ENCODE data around the gene H2BK1. TPM values are rescaled to one million over a fixed set of nuclear protein-coding genes. Genes with fewer than 3 reads are reported as not detected.

H2BK1 gene
- total and polyA plus RNA-seq, 2 of the 13 experiments (the other 11 are each of a cell fraction or from before 2014, with no cell fraction given) = not detected

DNA sequence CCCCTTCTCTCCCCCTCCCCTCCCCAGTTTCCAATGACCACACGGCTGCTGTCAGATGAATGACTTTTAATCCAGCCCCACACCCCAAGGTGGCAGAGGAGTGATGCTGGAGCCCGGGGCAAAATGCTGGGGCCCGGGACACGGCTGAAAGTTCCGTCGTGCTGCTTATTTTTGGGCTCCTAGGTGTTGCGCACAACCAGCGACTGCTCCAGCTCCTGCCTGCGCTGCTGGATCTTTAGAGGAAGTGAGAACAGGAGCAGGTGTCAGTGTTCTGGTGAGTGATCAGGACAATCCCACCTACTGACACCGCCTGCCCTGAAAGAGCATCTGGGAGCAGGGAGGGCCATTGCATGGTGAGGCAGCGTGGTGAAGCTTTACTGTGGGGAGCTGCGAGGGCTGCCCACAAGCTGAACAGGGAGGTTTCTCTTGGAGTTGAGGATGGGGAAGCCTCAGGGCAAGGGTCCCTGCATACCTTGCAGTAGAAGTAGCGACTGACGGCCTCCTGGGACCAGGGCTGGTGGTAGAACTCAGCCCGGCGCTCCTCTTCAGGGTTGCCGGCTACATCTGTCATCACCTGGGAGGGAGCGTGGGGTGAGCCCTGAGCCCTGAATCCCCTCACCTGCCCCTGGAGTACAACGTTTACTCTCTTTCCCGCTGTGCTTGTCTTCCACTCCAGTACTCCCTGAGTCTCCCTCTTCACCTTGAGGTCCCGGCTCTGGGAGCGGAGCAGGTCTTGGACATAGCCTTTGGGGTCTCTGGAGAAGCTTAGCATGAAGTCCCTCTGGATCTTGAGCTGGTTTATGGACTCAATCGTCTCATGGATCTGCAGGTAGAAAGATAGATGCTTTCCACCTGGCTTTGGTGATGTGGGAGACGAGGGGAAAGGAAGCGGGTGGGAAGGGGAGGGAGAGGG lies 28.9 kb upstream of the H2BK1 start (continued):
- TF ChIP-seq, protein P1, sequence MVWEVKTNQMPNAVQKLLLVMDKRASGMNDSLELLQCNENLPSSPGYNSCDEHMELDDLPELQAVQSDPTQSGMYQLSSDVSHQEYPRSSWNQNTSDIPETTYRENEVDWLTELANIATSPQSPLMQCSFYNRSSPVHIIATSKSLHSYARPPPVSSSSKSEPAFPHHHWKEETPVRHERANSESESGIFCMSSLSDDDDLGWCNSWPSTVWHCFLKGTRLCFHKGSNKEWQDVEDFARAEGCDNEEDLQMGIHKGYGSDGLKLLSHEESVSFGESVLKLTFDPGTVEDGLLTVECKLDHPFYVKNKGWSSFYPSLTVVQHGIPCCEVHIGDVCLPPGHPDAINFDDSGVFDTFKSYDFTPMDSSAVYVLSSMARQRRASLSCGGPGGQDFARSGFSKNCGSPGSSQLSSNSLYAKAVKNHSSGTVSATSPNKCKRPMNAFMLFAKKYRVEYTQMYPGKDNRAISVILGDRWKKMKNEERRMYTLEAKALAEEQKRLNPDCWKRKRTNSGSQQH (CRISPR knock-in tag; IDR thresholded peaks at IDR 0.05; ENCODE audit: low read depth) = no peak
- TF ChIP-seq ZNF530 (CRISPR knock-in tag; IDR thresholded peaks at IDR 0.05; ENCODE audit: low read depth) = no peak
- TF ChIP-seq CBX5 (CRISPR knock-in tag; IDR thresholded peaks at IDR 0.05; ENCODE audit: borderline replicate concordance) = no peak
- TF ChIP-seq, protein P2, sequence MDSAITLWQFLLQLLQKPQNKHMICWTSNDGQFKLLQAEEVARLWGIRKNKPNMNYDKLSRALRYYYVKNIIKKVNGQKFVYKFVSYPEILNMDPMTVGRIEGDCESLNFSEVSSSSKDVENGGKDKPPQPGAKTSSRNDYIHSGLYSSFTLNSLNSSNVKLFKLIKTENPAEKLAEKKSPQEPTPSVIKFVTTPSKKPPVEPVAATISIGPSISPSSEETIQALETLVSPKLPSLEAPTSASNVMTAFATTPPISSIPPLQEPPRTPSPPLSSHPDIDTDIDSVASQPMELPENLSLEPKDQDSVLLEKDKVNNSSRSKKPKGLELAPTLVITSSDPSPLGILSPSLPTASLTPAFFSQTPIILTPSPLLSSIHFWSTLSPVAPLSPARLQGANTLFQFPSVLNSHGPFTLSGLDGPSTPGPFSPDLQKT (CRISPR knock-in tag; IDR thresholded peaks at IDR 0.05; ENCODE audit: borderline replicate concordance) = no peak
- no peak for TF ChIP-seq ZFY (CRISPR knock-in tag; IDR thresholded peaks at IDR 0.05)
- no peak for TF ChIP-seq ATF7-NPFF (CRISPR knock-in tag; IDR thresholded peaks at IDR 0.05; ENCODE audit: low read depth)
- no peak for TF ChIP-seq ZNF224 (CRISPR knock-in tag; IDR thresholded peaks at IDR 0.05)
- TF ChIP-seq ZNF557 (CRISPR knock-in tag; IDR thresholded peaks at IDR 0.05) = no peak

DNA sequence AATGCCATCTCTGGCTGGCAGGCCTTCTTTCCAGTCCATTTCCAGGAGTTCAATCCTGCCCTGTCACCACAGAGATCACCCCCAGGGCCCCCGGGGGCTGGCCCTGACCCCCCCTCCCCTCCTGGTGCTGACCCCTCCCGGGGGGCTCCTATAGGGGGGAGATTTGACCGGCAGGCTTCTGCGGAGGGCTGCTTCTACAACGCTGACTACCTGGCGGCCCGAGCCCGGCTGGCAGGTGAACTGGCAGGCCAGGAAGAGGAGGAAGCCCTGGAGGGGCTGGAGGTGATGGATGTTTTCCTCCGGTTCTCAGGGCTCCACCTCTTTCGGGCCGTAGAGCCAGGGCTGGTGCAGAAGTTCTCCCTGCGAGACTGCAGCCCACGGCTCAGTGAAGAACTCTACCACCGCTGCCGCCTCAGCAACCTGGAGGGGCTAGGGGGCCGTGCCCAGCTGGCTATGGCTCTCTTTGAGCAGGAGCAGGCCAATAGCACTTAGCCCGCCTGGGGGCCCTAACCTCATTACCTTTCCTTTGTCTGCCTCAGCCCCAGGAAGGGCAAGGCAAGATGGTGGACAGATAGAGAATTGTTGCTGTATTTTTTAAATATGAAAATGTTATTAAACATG lies 28.0 kb upstream of the H2BK1 start:
- Histone ChIP-seq H3K4me1 (ENCODE audit: insufficient read depth, low read length) (peaks cover 35% of the 10 kb centered on the region), H3K79me2 (ENCODE audit: insufficient read depth, low read length) (peaks cover 14% of the 10 kb centered on the region), H3K36me3 (replicated peaks in 1 of 2; ENCODE audit: control insufficient read depth in 1 of 2, insufficient read depth in 2 of 2, low read length in 2 of 2) (peaks cover 6 to 32% of the 10 kb centered on the region in 2 experiments; a peak in 4 of 5 replicates), H3K27me3 (ENCODE audit: control insufficient read depth in 1 of 2, insufficient read depth in 2 of 2, low read length in 2 of 2) (no peaks in the 10 kb centered on the region; a peak in 1 of 5 replicates), H3K4me3 (replicated peaks in 1 of 3; ENCODE audit: insufficient read depth in 1 of 3, low read depth in 2 of 3, low read length in 3 of 3) (no peak overlapping the region), H3K4me2 (ENCODE audit: low read depth, low read length) (no peak overlapping the region), H3K27ac (ENCODE audit: extremely low read length, insufficient read depth, low read length) (no peak overlapping the region), H3K9ac (ENCODE audit: insufficient read depth, low read depth, low read length) (no peak overlapping the region), H2AFZ (ENCODE audit: low read length) (no peak overlapping the region), H3K9me3 (ENCODE audit: low read length) (no peaks in the 10 kb centered on the region), H4K20me1 (ENCODE audit: insufficient read depth, low read length) (peaks cover 12% of the 10 kb centered on the region; the same call in 1 of the 2 replicates)
- ATAC-seq = no peak
- in situ Hi-C loops (cut with HindIII; ENCODE audit: extremely low pct_ligation_motif_present, low pct_unique_long_range_greater_than_20kb) = no loop called here
- intact Hi-C loops (cut with micrococcal nuclease; ENCODE audit: unreplicated experiment) = no loop called here
- POLR2A ChIA-PET = interaction anchor here (0.6 kb wide), 1 partner anchor 20 kb away, joined by 5 read pairs; no protein-coding TSS in a partner anchor
- BruUV-seq (replicated peaks) = no TSS peak
- CTCF ChIA-PET (ENCODE audit: low intra/inter-chr PET ratio, low total read pairs) = no interaction called here
- no peak for FAIRE-seq
- DNase-seq (ENCODE audit: low spot score) = no peak
- 92% methylated on average over 8 of the region's 17 CpGs for WGBS (ENCODE audit: low lambda C conversion rate)
- TF ChIP-seq SP4 (CRISPR knock-in tag; IDR thresholded peaks at IDR 0.05) (no peak), ZNF543 (CRISPR knock-in tag; IDR thresholded peaks at IDR 0.05) (no peak), HDAC2 (CRISPR knock-in tag; IDR thresholded peaks at IDR 0.05) (no peak), FOXK1 (CRISPR knock-in tag; IDR thresholded peaks at IDR 0.05; ENCODE audit: borderline replicate concordance, low read depth) (no peak)
- TF ChIP-seq, protein P3, sequence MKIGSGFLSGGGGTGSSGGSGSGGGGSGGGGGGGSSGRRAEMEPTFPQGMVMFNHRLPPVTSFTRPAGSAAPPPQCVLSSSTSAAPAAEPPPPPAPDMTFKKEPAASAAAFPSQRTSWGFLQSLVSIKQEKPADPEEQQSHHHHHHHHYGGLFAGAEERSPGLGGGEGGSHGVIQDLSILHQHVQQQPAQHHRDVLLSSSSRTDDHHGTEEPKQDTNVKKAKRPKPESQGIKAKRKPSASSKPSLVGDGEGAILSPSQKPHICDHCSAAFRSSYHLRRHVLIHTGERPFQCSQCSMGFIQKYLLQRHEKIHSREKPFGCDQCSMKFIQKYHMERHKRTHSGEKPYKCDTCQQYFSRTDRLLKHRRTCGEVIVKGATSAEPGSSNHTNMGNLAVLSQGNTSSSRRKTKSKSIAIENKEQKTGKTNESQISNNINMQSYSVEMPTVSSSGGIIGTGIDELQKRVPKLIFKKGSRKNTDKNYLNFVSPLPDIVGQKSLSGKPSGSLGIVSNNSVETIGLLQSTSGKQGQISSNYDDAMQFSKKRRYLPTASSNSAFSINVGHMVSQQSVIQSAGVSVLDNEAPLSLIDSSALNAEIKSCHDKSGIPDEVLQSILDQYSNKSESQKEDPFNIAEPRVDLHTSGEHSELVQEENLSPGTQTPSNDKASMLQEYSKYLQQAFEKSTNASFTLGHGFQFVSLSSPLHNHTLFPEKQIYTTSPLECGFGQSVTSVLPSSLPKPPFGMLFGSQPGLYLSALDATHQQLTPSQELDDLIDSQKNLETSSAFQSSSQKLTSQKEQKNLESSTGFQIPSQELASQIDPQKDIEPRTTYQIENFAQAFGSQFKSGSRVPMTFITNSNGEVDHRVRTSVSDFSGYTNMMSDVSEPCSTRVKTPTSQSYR (CRISPR knock-in tag; IDR thresholded peaks at IDR 0.05; ENCODE audit: borderline replicate concordance) = no peak
